HK-2 (cell line): Measurements from ENCODE around the gene CAMK2A.

Source experiments
- DNase-seq: peaks from one replicate; pipeline ENCODE4 v3.0.0-alpha.2; 2018; ENCODE audit not compliant: unreplicated experiment

CAMK2A gene

DNA sequence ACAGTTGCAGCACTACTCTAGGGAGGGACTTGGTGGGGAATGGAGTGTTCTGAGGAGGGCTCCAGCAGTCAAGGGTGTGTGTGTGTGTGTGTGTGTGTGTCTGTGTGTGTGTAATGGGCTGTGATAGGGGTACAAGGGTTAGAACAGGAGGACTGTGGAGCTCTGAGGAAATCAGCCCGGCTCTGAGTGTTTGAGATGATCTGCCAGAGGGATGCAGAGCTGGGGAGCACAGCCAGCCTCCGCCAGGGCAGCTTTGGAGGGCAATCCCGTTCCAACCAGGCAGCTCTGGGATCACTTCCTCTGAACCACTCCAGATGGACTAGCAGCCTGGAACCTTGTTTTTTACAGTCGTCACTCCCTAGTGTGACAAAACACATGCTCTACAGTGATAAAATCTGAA lies 102.7 kb downstream of the CAMK2A start:
- no peak for DNase-seq

DNA sequence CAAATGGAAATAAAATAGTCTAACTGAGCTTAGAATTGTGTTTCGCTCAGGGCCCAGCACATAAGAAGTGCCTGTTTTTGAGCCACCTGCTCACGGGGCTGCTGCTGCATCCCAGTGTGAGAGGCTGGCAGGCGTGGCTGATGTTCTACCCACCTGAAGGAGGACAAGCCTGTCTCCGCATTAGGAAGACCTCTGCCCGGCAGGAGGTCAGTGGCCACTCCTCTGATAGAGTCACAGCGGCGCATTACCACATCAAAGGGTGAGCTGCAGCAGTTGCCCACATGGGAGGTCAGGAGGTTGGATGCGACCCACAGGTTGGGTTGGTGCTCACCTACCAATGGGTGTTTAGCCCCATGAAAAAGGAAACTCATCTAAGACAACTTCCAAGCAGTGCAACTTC lies 103.4 kb downstream of the CAMK2A start:
- no peak for DNase-seq

DNA sequence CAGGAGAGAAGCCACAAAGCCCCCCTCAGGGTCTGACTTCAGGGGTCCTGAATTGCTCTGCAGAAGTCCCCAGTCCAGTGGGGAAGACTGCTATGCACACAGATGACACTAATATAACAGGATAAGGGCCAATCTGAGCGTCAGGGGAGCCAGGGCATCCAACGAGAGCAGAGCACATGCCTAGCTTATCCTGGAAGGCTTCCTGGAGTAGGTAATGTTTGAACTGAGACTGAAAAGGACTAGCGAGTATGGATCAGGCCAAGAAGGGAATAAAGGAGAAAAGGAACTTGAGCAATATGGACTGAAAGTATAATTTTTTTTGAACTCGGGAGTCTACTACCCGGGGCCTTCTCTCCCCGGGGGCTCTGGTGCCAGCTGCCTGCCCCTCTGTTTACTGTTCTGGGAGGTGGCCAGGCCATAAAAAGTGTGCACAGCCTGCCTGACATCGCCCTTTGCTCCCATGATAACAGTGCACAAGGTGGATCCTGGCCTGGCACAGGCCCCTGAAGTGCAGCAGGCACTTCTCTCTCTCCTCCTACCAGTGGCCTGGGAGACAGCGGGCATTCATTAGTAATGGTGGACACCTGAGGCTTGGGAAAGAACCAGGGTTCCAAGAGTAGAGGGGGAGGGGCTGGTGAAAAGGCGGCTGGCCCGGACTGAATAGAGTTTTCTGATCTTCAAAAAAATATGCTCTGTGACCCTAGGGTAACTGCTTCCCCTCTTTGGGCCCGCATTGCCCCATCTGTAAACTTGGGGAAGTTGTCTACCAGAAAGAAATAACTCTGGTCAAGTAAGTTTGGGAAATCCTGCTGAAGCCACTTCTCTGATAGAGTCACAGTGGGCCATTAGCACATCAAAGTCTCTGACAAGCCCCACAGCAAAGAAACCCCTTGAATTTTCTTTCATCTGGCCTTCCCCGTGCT lies 104.3 kb downstream of the CAMK2A start:
- no peak for DNase-seq

DNA sequence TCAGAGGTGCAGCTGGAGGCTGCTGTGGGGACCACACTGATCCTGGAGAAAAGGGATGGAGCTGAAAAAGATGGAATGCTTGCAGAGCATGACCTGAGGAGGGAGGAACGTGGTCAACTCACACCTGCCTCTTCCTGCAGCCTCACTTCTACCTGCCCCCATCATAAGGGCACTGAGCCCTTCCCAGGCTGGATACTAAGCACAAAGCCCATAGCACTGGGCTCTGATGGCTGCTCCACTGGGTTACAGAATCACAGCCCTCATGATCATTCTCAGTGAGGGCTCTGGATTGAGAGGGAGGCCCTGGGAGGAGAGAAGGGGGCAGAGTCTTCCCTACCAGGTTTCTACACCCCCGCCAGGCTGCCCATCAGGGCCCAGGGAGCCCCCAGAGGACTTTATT lies 105.6 kb downstream of the CAMK2A start:
- DNase-seq, result no peak

DNA sequence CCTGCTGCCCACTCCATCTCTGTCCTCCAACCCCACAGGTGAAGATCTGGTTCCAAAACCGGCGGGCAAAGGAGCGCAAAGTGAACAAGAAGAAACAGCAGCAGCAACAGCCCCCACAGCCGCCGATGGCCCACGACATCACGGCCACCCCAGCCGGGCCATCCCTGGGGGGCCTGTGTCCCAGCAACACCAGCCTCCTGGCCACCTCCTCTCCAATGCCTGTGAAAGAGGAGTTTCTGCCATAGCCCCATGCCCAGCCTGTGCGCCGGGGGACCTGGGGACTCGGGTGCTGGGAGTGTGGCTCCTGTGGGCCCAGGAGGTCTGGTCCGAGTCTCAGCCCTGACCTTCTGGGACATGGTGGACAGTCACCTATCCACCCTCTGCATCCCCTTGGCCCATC lies 106.1 kb downstream of the CAMK2A start:
- no peak for DNase-seq

DNA sequence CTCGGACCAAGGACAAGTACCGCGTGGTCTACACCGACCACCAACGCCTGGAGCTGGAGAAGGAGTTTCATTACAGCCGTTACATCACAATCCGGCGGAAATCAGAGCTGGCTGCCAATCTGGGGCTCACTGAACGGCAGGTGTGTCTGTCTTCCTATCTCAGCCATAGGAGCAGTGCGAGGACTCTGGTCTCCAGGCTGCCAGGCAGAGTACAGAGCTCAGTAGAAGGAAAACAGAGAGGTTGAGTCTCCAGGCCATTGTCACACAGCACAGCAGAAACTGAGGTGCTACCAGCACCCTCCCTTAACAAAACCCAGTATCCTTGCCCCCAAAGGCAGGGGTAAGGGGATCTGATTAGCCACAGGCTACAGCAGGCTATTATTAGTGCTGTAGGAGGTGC lies 106.8 kb downstream of the CAMK2A start:
- DNase-seq, result no peak

DNA sequence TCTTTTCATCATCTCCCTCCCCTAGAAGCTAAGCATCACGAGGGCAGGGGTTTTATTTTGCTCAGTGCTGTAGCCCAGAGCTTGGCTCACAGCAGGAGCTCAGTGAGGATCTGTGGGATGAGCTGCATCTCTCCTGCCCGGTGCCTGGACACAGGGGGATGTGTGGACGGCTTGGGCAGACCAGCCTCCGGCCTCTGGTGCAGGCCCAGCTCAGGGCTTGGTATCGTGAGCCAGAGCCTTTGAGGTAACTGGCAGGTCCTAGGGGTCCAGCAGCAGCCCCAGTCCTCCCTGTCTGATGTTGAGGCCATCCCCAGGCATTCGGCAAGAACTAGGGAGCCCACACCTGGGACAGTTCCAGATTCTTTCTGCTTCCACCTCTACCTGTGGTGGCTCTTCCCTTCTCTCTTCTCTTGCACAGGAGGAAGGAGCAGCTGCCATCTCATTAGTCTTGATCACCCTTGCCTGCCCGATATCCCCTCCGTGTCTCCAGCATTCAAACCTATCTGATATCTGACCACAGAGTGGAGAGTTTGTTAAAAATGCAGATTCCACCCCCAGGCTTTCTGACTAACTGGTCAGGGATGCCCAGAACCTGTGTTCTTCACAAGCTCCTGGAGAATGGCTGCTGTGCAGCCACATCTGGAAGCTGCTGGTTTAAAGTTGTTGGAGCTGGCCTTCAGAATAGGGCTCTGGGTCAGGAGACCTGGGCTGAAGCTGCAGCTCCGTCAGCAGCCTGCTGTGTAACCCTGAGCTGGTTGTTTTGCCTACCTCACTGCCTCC lies 107.6 kb downstream of the CAMK2A start:
- no peak for DNase-seq

DNA sequence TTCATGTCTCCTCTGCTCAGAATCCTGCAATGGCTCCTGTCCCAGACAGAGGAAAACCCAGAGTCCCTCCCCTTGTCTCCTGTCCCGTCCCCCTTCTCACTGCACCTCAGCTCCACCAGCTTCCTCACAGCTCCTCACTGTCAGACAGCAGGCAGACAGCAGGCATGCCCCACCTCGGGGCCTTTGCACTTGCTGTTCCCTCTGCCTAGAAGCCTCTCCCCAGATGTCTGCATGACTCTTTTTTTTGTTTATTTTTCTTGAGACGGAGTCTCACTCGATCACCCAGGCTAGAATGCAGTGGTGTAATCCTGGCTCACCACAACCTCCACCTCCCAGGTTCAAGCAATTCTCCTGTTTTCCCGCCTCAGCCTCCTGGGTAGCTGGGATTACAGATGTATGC lies 108.5 kb downstream of the CAMK2A start:
- DNase-seq, result no peak

DNA sequence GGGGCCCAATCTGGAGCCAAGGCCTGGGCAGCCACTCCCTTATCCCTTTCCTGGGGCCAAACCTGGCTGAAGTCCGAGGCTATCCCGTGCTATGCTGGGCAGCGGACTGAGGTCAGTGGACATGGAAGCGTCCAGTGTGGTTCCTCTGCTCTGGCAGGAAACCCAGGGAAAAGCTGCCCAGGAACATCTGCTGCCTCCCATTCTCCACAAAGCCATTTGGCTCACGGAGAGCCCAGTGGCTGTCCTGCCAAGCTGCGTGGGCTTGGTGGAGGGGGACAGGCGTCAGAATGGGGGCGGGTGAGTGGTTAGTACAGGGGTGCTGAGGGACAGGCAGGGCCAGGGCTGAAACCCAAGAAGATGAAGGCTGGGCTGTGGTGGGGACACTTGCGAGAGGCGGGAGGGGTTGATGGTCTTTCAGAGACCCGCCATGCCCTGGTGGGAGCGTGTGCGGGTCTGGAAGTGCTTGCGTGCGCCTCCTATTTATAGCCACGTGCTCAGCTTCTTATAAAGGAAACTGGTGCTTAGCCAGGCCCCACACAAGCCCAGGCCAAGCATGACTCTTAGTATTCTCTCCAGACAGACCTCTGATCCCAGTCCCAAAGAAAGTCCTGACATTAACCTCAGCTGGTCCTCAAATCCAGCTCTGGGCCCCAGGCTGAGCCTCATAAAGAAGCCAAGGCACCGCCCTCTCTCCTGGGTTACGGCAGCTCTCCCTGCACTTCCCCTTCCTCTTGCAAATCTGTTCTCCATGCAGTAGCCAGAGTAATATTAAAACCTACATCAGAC lies 109.1 kb downstream of the CAMK2A start:
- no peak for DNase-seq

DNA sequence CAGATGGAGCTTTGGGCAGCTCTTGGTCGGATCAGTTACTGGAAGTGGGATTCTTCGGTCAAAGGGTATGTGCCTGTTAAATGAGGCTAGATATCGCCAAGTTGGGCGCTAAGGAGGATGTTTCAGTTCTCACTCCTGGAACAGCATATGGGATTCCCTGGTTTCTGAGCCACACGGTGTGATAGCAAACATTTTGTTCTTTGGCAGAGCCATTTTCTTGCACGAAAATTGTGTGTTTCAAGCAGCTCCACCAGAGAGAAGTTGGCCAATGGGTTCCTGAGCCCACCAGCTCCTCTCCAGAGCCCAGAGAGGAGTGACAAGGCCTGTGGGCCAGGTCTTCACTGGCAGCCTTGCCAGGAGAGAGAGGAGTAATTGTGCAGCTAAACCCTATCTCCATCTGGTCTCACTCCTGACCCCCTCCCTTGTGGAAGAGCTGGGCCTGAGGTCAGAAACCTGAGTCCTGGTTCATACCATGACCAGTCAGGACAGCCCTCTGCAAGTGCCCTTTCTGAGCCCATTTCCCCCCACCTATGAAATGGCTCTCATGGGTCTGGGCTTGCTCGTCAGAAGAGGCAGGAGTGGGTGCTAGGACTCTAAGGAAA lies 110.5 kb downstream of the CAMK2A start:
- no peak for DNase-seq

DNA sequence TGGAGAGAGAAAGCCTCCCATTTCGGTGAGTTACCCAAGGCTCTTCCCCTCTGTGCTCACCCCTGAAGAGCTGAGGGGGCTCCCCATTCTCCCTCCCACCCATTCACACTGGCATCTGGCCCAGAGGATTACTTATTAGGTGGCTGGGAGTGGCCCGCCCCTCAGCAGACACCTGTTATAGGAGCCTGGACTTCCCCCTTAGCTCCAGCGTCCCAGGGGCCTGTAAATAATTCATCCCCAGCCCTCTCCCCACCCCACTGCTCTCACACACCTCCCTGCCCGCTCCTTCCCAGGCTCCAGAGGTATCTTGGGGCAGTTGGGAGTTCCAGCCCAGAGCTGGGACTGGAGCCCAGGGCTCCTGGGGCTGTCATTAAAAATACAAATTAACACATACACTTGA lies 111.3 kb downstream of the CAMK2A start:
- no peak for DNase-seq

DNA sequence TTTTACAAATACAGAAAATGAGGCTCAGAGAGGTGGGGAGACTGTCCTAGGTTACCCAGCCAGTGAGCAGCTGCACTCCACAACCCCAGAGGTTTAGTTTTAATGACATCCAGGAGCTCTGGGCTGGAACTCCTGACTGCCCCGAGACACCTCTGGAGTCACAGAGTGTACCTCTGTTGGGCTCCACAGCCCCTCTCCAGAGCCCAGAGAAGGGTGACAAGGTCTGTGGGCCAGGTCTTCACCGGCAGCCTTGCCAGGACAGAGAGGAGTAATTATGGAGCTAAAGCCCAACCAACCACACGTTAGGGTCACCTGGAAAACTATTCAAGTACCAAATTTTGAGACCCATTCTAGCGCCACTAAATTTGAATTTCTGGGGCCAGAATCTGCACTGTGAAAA lies 111.9 kb downstream of the CAMK2A start:
- DNase-seq, result no peak

DNA sequence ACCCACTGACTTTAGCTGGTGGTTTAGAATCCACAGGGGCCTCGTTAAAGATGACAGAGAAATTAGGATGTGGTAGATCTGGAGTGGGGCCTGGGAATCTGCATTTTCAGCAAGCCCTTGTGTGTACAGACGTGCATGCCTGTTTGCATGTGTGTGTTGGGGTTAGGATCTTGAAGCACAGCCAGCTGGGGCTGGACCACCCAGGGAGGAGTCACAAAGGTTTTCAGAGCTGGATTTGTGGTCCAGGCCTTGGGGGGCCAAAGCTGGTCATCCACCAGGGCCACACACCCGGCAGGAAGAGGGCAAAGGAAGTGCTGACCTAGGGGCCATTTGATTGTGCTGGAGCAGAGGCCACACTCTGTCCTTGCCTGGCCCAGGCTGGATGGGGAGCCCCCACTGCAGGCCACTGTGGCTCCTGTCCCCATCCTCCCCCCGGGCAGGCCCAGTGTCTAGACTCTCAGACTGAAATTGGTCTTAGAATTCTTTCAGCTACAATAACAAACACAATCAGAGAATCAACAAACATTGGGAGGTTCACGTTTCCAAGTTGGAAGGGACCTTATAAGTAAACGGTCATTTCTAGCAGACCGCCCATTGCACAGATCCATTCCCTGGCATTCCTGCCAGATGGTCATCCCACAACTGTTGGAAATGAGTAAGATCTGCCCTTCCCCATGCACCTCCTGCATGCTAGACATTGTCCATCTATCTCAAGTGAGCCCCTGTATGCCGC lies 112.7 kb downstream of the CAMK2A start:
- no peak for DNase-seq

DNA sequence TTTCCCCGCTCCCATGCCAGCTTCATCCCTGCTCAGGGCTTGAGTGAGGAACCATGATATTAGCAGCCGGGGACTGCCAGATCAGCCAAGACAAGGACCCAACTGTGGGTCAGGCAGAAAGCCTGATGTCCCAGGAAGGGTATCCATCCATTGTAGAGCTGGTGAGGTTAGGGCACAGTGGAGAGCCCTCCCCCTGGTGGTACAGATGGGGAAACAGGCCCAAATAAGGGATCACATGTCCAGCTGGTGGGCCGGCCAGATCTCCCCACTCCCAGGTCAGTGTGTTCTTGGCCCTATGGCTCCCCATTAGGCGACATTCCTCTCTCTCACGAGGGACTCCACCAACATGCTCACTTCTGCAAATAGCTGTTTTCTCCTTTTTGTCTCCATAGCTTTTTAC lies 114.0 kb downstream of the CAMK2A start:
- peak; percentile 7 for DNase-seq

DNA sequence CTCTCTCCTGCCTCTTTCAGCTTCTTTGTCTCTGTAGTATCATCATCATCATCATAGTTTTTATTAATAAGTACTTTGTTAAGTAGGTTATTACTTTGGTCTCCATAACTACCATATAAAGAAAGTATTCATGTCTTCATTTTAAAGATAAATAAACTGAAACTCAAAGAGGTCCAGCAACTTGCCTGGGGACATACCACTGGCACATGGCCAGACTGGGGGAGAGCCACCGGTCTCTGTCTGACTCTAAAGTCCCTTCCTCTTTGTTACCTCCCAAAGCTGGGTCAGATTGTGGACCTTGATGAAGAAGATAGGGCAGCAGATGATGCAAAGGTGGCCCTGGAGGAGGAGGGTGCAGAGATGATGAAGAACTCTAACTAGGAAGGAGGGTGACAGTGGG lies 114.5 kb downstream of the CAMK2A start:
- no peak for DNase-seq

DNA sequence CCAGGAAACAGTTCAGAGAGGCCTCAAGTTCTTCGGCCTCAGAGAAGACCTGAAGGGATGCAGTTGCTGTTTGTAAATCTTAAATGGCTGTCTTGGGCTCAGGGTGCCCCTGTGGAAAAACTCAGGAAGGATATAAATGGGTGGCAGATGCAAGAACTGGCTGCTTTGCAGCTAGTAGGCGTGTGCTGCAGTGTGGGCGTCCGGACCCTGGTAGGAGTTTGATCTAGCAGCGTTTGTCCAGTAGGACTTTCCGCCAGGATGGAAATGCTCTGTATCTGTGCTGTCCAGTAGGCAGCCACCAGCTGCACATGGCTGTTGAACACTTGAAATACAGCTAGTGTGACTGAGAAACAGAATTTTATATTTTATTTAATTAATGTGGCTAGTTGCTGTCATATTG lies 115.3 kb downstream of the CAMK2A start:
- DNase-seq, result no peak

DNA sequence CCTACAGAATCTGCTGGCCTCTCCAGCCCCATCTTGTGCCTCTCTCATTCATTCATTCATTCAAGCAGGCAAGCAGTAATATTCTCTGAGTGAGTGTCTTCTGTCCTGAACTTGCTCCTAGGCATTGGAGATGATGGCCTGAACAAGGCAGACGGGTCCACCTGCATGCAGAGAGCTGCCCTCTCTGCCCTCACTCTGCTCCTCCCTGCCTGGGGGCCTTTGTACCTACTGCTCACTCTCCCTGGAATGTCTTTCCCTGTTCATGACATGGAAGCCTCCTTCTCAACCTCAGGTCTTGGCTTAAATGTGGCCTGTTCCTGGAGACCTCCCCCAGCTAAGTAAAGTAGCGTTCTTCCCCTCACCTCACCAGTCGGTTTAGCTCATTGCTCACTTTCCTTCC lies 116.4 kb downstream of the CAMK2A start:
- no peak for DNase-seq

DNA sequence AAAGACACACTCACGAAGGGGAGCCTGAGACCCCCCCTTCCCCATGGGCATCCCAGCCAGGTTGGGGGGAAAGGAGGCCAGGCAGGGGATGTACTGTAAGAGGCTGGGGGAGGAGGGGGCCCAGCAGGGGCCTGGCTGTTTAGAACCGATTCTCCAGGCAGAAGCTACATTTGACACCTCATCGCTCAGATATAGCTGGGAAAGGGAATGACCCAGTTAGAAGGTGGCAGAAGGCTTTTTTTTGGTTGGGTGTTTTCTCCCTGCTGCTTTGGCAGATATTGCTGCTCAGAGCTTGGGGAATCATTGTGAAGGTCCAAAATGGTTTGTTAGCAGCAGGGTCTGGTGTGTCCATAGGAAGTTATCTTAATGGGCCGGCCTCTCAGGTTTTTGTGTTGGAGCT lies 117.0 kb downstream of the CAMK2A start:
- no peak for DNase-seq

DNA sequence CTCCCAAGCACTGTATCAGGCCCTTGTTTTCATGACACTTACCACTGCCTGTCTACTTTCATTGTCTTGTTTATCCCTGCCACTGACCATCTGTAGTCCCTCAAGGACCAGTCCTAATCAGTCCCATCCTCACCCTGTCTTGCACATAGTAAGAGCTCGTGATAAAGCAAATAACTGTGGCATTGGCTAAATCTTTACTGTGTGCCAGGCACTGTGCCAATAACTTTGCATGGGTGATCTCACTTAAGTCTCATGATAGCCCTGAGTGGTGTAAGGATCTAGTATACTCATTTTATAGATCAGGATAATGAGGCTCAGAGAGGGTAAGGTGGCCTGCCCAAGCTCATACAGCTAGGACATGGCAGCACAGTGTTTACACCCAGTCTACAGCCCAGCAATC lies 117.4 kb downstream of the CAMK2A start:
- DNase-seq, result no peak
